ENCODE results near the gene DCXR. TPM values are rescaled to one million over a fixed set of nuclear protein-coding genes. Genes with fewer than 3 reads are reported as not detected.

DCXR gene
- total RNA-seq, 1 experiment from 2014 or later, result 306 TPM

DNA sequence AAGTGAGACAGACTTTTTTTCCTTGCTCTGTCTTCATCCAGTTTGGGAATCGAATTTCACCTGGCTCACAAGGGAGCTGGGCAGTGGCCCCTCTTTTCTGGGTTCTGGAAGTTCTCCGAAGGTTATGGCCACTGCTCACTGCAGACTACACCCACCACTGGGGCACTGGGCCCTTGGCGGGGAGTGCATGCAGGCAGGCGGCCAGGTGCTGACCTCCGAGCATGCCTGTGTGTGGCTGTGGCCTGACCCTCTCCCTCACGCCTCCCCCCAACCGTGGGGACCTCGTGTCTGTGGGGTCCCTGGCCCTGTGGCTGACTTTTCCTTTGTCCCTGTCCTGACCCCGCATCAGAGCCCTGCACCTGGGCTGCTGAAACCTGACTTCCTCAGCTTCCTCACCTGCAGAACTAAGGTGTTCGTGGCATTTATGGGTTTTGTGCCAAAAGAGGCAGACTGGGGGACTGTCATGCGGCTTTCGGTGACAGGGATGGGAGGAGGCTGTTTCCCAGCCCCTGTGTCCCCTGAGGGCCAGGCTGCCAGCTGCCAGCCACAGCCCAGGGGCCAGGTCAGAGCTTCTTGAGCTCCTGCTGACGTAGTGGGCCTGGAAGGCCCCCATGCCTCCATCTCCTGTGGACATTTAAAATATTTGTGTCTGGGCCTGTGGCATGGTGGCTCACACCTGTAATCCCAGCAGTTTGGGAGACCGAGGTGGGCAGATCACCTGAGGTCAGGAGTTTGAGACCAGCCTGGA is 38.6 kb downstream of the DCXR start:
- no peak for ATAC-seq
- H3K4me3 ChIP-seq (replicated peaks in 1 of 2; ENCODE audit: low read depth in 1 of 2, low read length in 2 of 2), result no peak overlapping the region
- H3K27me3 ChIP-seq (ENCODE audit: insufficient read depth, low read length), result no peaks in the 10 kb centered on the region
- POLR2A ChIA-PET, result no interaction called here
- intact Hi-C loops (cut with micrococcal nuclease), result no loop called here
- no peaks in the 10 kb centered on the region; a peak in 1 of 4 replicates for H3K36me3 ChIP-seq (ENCODE audit: control insufficient read depth in 1 of 2, insufficient read depth in 2 of 2, low read length in 2 of 2)
- TF ChIP-seq EZH2 (IDR thresholded peaks at IDR 0.05), result no peak
- CTCF ChIA-PET, result no interaction called here
- DNase-seq (ENCODE audit: low read depth, low spot score), result no peak
- RAD21 ChIA-PET (ENCODE audit: low non-redundant PET in 1 of 2, low total read pairs in 2 of 2, uncharacterized antibody in 2 of 2, unreplicated experiment in 2 of 2), result interaction anchor here in 1 of 2 experiments (0.7 kb wide), 1 partner anchor 19 kb away, joined by 3 read pairs; no protein-coding TSS in a partner anchor
- H3K9ac ChIP-seq (ENCODE audit: low read length), result no peak overlapping the region
- H4K20me1 ChIP-seq (ENCODE audit: insufficient read depth), result no peaks in the 10 kb centered on the region
- no peaks in the 10 kb centered on the region for H3K9me2 ChIP-seq (ENCODE audit: insufficient read depth)
- BruUV-seq (replicated peaks), result no TSS peak
- no peak overlapping the region; the same call in 1 of the 2 replicates for H3K27ac ChIP-seq (ENCODE audit: low read depth, low read length)
- H3K9me3 ChIP-seq (ENCODE audit: control insufficient read depth in 1 of 2, insufficient read depth in 1 of 2, low read depth in 1 of 2, low read length in 2 of 2), result no peaks in the 10 kb centered on the region
- H3K79me2 ChIP-seq (ENCODE audit: insufficient read depth, low read length), result no peaks in the 10 kb centered on the region
- H3K4me1 ChIP-seq (ENCODE audit: control insufficient read depth in 1 of 2, insufficient read depth in 2 of 2, low read length in 2 of 2), result peaks cover 32 to 42% of the 10 kb centered on the region in 2 experiments
- no peak overlapping the region for H2AFZ ChIP-seq (ENCODE audit: low read depth, low read length, poor library complexity, severe bottlenecking)
- H3K4me2 ChIP-seq (ENCODE audit: low read length), result no peak overlapping the region

DNA sequence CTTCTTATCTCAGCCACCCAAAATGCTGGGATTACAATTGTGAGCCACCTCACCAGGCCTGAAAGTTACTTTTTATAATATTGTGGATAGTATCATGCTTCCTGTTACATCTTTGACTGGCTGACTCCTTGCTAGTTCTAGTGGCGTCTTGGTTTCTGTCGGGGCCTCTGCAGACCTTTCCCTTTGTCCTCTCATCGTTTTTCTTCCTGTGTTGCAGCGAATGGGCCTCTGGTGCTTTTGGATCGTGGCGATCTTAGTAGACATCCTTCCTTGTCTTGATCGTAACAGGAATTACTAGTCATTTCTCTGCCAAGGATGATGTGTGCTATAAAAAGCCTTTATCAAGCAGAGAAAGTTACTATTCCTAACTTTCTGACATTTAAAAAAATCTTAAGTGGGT is 39.3 kb downstream of the DCXR start:
- H2AFZ ChIP-seq (ENCODE audit: low read depth, low read length, poor library complexity, severe bottlenecking), result no peak overlapping the region
- H3K4me1 ChIP-seq (ENCODE audit: control insufficient read depth in 1 of 2, insufficient read depth in 2 of 2, low read length in 2 of 2), result peaks cover 26 to 36% of the 10 kb centered on the region in 2 experiments
- no TSS peak for BruUV-seq (replicated peaks)
- ChIA-PET CTCF (no interaction called here), RAD21 (ENCODE audit: low non-redundant PET in 1 of 2, low total read pairs in 2 of 2, uncharacterized antibody in 2 of 2, unreplicated experiment in 2 of 2) (no interaction called here), POLR2A (no interaction called here)
- H3K9ac ChIP-seq (ENCODE audit: low read length), result no peak overlapping the region
- H4K20me1 ChIP-seq (ENCODE audit: insufficient read depth), result no peaks in the 10 kb centered on the region
- no peaks in the 10 kb centered on the region for H3K27me3 ChIP-seq (ENCODE audit: insufficient read depth, low read length)
- no peak overlapping the region for H3K4me3 ChIP-seq (replicated peaks in 1 of 2; ENCODE audit: low read depth in 1 of 2, low read length in 2 of 2)
- intact Hi-C loops (cut with micrococcal nuclease), result no loop called here
- H3K27ac ChIP-seq (ENCODE audit: low read depth, low read length), result no peak overlapping the region
- H3K36me3 ChIP-seq (ENCODE audit: control insufficient read depth in 1 of 2, insufficient read depth in 2 of 2, low read length in 2 of 2), result no peaks in the 10 kb centered on the region; a peak in 1 of 4 replicates
- no peaks in the 10 kb centered on the region for H3K79me2 ChIP-seq (ENCODE audit: insufficient read depth, low read length)
- no peak overlapping the region for H3K4me2 ChIP-seq (ENCODE audit: low read length)
- no peaks in the 10 kb centered on the region for H3K9me3 ChIP-seq (ENCODE audit: control insufficient read depth in 1 of 2, insufficient read depth in 1 of 2, low read depth in 1 of 2, low read length in 2 of 2)
- DNase-seq (ENCODE audit: low read depth, low spot score) (no peak), ATAC-seq (no peak)
- H3K9me2 ChIP-seq (ENCODE audit: insufficient read depth), result no peaks in the 10 kb centered on the region
- TF ChIP-seq, protein P1, sequence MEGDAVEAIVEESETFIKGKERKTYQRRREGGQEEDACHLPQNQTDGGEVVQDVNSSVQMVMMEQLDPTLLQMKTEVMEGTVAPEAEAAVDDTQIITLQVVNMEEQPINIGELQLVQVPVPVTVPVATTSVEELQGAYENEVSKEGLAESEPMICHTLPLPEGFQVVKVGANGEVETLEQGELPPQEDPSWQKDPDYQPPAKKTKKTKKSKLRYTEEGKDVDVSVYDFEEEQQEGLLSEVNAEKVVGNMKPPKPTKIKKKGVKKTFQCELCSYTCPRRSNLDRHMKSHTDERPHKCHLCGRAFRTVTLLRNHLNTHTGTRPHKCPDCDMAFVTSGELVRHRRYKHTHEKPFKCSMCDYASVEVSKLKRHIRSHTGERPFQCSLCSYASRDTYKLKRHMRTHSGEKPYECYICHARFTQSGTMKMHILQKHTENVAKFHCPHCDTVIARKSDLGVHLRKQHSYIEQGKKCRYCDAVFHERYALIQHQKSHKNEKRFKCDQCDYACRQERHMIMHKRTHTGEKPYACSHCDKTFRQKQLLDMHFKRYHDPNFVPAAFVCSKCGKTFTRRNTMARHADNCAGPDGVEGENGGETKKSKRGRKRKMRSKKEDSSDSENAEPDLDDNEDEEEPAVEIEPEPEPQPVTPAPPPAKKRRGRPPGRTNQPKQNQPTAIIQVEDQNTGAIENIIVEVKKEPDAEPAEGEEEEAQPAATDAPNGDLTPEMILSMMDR (IDR thresholded peaks at IDR 0.05 in 2 of 3, conservative IDR thresholded peaks at IDR 0.05 in 1 of 3; ENCODE audit: borderline replicate concordance in 1 of 3, insufficient read depth in 1 of 3, low read depth in 2 of 3, low read length in 2 of 3), result no peak
- no peak for TF ChIP-seq RAD21 (IDR thresholded peaks at IDR 0.05; ENCODE audit: low read depth)
- TF ChIP-seq, protein P2, sequence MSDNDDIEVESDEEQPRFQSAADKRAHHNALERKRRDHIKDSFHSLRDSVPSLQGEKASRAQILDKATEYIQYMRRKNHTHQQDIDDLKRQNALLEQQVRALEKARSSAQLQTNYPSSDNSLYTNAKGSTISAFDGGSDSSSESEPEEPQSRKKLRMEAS (IDR thresholded peaks at IDR 0.05), result no peak
- no peak for TF ChIP-seq REST (IDR thresholded peaks at IDR 0.05; ENCODE audit: low read depth)
- no peak for TF ChIP-seq SIN3A (IDR thresholded peaks at IDR 0.05; ENCODE audit: low read depth)
- no peak for TF ChIP-seq YY1 (IDR thresholded peaks at IDR 0.05; ENCODE audit: extremely low read depth, insufficient replicate concordance, low read depth, low read length)
- TF ChIP-seq JUND (IDR thresholded peaks at IDR 0.05), result no peak
- TF ChIP-seq, protein P3, sequence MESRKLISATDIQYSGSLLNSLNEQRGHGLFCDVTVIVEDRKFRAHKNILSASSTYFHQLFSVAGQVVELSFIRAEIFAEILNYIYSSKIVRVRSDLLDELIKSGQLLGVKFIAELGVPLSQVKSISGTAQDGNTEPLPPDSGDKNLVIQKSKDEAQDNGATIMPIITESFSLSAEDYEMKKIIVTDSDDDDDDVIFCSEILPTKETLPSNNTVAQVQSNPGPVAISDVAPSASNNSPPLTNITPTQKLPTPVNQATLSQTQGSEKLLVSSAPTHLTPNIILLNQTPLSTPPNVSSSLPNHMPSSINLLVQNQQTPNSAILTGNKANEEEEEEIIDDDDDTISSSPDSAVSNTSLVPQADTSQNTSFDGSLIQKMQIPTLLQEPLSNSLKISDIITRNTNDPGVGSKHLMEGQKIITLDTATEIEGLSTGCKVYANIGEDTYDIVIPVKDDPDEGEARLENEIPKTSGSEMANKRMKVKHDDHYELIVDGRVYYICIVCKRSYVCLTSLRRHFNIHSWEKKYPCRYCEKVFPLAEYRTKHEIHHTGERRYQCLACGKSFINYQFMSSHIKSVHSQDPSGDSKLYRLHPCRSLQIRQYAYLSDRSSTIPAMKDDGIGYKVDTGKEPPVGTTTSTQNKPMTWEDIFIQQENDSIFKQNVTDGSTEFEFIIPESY (IDR thresholded peaks at IDR 0.05; ENCODE audit: extremely low read depth, insufficient replicate concordance, low read length), result no peak
- TF ChIP-seq ZFX (IDR thresholded peaks at IDR 0.05), result no peak
- no peak for TF ChIP-seq ZNF274 (IDR thresholded peaks at IDR 0.05; ENCODE audit: low read depth, low read length)
